ENCODE data around the gene ASGR1.

GRCh38 chr17:7222972-7223292, 43.8 kb upstream of the ASGR1 start:
- TF ChIP-seq POLR2AphosphoS5 (IDR thresholded peaks at IDR 0.05) (no peak), CTCF (IDR thresholded peaks at IDR 0.05) (no peak)
